GM15510 (cell line): ENCODE measurements around the gene CLCF1.

Experiments
- POLR2A ChIP-seq: IDR thresholded peaks from 3 replicates; pipeline ENCODE4 v1.6.1; 2011; ENCODE audit warnings: borderline replicate concordance; ENCODE audit not compliant: insufficient read length; ENCODE audit errors: extremely low read depth

Gene CLCF1

GRCh38 chr11:67389477-67389876 is 16.1 kb upstream of the CLCF1 start:
- TF ChIP-seq POLR2A = no peak

- no peak for TF ChIP-seq POLR2A
Measured at GRCh38 chr11:67387518-67387917, 14.1 kb upstream of the CLCF1 start.

- TF ChIP-seq POLR2A = no peak
Measured at GRCh38 chr11:67387069-67387468, 13.7 kb upstream of the CLCF1 start.

GRCh38 chr11:67384851-67385366 is 11.5 kb upstream of the CLCF1 start:
- TF ChIP-seq POLR2A = no peak

GRCh38 chr11:67382276-67383136 is 9.1 kb upstream of the CLCF1 start:
- TF ChIP-seq POLR2A = no peak

- peak; percentile 17 for TF ChIP-seq POLR2A
Measured at GRCh38 chr11:67381244-67381972, 8.0 kb upstream of the CLCF1 start.

- no peak for TF ChIP-seq POLR2A
Measured at GRCh38 chr11:67379061-67380058, 6.0 kb upstream of the CLCF1 start.

- TF ChIP-seq POLR2A = no peak
Measured at GRCh38 chr11:67378544-67378943, 5.1 kb upstream of the CLCF1 start.

GRCh38 chr11:67376873-67377808 is 3.7 kb upstream of the CLCF1 start:
- no peak for TF ChIP-seq POLR2A

- no peak for TF ChIP-seq POLR2A
Measured at GRCh38 chr11:67376063-67376820, 2.8 kb upstream of the CLCF1 start.

- no peak for TF ChIP-seq POLR2A
Measured at GRCh38 chr11:67375320-67376055, 2.1 kb upstream of the CLCF1 start.
